ENCODE results near the gene DNAH11. TPM values are rescaled to one million over a fixed set of nuclear protein-coding genes. Genes with fewer than 3 reads are reported as not detected.

DNAH11 gene
- total and polyA plus RNA-seq, 2 of the 8 experiments (the other 6 are each of a cell fraction or from before 2014, with no cell fraction given), result 1.8 to 4.9 TPM

DNA sequence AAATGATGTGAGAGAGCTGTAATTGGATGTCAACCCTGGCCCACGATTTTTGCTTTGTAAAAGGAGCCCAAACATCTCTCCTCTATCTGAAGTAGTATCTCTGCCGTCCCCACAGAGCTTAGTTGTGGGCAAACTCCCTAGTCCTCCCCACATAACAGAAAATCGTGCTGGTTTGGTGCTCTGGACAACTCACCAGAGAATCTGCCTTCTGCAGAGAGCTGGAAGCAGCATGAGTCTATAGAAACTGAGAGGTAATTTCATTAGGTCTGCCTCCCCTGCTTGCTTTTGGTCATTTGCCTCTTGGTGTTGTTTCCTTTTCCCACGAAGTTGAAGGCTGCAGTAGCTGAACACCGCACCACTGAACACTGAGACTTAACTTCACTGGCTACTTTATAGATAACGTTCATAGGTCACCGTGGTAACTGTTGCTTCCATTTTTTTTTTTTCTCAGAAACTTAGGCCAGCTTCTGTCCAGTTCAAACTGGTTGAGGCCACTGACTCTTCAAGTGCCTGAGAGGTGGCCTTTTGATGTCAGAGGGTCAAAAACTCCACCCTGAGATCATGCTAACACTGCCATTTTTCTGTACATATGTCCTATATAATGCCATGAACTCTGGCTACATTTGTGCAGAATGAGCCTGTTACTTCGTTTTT lies 406.2 kb downstream of the DNAH11 start (continued):
- TF ChIP-seq, protein P1, sequence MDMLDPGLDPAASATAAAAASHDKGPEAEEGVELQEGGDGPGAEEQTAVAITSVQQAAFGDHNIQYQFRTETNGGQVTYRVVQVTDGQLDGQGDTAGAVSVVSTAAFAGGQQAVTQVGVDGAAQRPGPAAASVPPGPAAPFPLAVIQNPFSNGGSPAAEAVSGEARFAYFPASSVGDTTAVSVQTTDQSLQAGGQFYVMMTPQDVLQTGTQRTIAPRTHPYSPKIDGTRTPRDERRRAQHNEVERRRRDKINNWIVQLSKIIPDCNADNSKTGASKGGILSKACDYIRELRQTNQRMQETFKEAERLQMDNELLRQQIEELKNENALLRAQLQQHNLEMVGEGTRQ (IDR thresholded peaks at IDR 0.05; ENCODE audit: low read length), result no peak

Other genes starting within 250 kb of the DNAH11 start
- 24.0 and 24.8 TPM in 2 replicates for gene SP4, start 115.0 kb upstream of the DNAH11 start, total RNA-seq (2021; fragmentation: NEBNext Ultra II Directional; extraction: Animal tissue kit (Norgen Biotek cat#: 25700))
- gene SP4, start 115.0 kb upstream of the DNAH11 start, polyA plus RNA-seq (2011; rRNA removed), result 6.5 and 10.0 TPM in 2 replicates